Vagina (tissue), 2 donors: ENCODE data around the gene CAND2. TPM values are rescaled to one million over a fixed set of nuclear protein-coding genes. Genes with fewer than 3 reads are reported as not detected.

Experiments
- DNase-seq, 2 donors: peaks; one replicate each; pipeline ENCODE4 v3.0.0-alpha.2; 2017; ENCODE audit errors: extremely low spot score in 2 of 2
- H3K27ac ChIP-seq: fragments of 200-600 bp; sonication (generic); one replicate; pipeline ENCODE4 v1.5.1; 2019
- H3K27me3 ChIP-seq: fragments of 200-600 bp; sonication (generic); one replicate; pipeline ENCODE4 v1.5.1; 2019
- H3K36me3 ChIP-seq, 2 donors: fragments of 200-600 bp; sonication (generic); one replicate each; pipeline ENCODE4 v1.5.1; 2017 to 2019
- H3K4me1 ChIP-seq: fragments of 200-600 bp; sonication (generic); one replicate; pipeline ENCODE4 v1.5.1; 2019
- H3K4me3 ChIP-seq, 2 donors: fragments of 200-600 bp; sonication (generic); 1 replicate in 1 of 2; 2 replicates in 1 of 2; pipeline ENCODE4 v1.5.1; 2016 to 2019
- H3K9me3 ChIP-seq: fragments of 200-600 bp; sonication (generic); one replicate; pipeline ENCODE4 v1.5.1; 2019
- CTCF ChIP-seq, 3 experiments: fragments of 450-650 bp in 2 of 3; fragments of 200-600 bp in 1 of 3; sonication (generic) in 1 of 3; IDR thresholded peaks; one replicate each; pipeline ENCODE4 v1.5.1; 2017 to 2019; ENCODE audit warnings: antibody characterized with exemption in 3 of 3, mild to moderate bottlenecking in 2 of 3, moderate library complexity in 2 of 3
- POLR2A ChIP-seq, 2 donors: fragments of 450-650 bp; IDR thresholded peaks; one replicate each; pipeline ENCODE4 v1.6.1; 2017; ENCODE audit warnings: antibody characterized with exemption in 2 of 2, mild to moderate bottlenecking in 2 of 2, moderate library complexity in 2 of 2
- POLR2AphosphoS5 ChIP-seq, 2 donors: sonication (generic); formaldehyde crosslinking; IDR thresholded peaks; one replicate each; pipeline ENCODE4 v1.9.0; 2017; ENCODE audit warnings: antibody characterized with exemption in 2 of 2, mild to moderate bottlenecking in 2 of 2, low read depth in 1 of 2; ENCODE audit not compliant: insufficient read depth in 1 of 2
- intact Hi-C: fragments of 100-400 bp; cut with DNase I; formaldehyde crosslinking; loops from one replicate; pipeline ENCODE4 v1.15.1; 2023
- total RNA-seq: library from RNA; depleted of rRNA; stranded (reverse); fragments of >200 nt; gene quantifications from one replicate; pipeline ENCODE4 v1.2.3, GENCODE V29; 2016

The CAND2 gene
- total RNA-seq, 1 donor from 2014 or later, result 12.5 TPM

GRCh38 chr3:12756175-12756574 lies 40.3 kb upstream of the CAND2 start:
- H3K27ac ChIP-seq, result no peak overlapping the region
- TF ChIP-seq POLR2AphosphoS5 (IDR thresholded peaks at IDR 0.05; ENCODE audit: insufficient read depth in 1 of 2, low read depth in 1 of 2) (no peak), CTCF (IDR thresholded peaks at IDR 0.05) (no peak), POLR2A (IDR thresholded peaks at IDR 0.05) (no peak)
- intact Hi-C loops, result no loop called here
- no peaks in the 10 kb centered on the region for H3K9me3 ChIP-seq
- no peaks in the 10 kb centered on the region for H3K27me3 ChIP-seq
- no peak for DNase-seq
- no peaks in the 10 kb centered on the region for H3K36me3 ChIP-seq
- no peak overlapping the region for H3K4me3 ChIP-seq
- H3K4me1 ChIP-seq, result peaks cover 21% of the 10 kb centered on the region

- H3K27ac ChIP-seq, result no peak overlapping the region
These were observed 39.8 kb upstream of the CAND2 start for GRCh38 chr3:12756635-12757034.

GRCh38 chr3:12758025-12758781 lies 38.3 kb upstream of the CAND2 start:
- H3K36me3 ChIP-seq, result no peaks in the 10 kb centered on the region
- intact Hi-C loops, result no loop called here
- TF ChIP-seq POLR2AphosphoS5 (IDR thresholded peaks at IDR 0.05; ENCODE audit: insufficient read depth in 1 of 2, low read depth in 1 of 2) (peak in 1 of 2 donors; percentile 21), CTCF (IDR thresholded peaks at IDR 0.05) (no peak), POLR2A (IDR thresholded peaks at IDR 0.05) (no peak)
- DNase-seq, result no peak
- H3K4me1 ChIP-seq, result peaks cover 20% of the 10 kb centered on the region
- H3K27me3 ChIP-seq, result no peaks in the 10 kb centered on the region
- peak overlapping the region in 1 of 2 donors; percentile 36 for H3K4me3 ChIP-seq
- no peaks in the 10 kb centered on the region for H3K9me3 ChIP-seq
- peak overlapping the region; percentile 86 for H3K27ac ChIP-seq

More at GRCh38 chr3:12756635-12757034, 39.8 kb upstream of the CAND2 start:
- Histone ChIP-seq H3K36me3 (no peaks in the 10 kb centered on the region), H3K4me3 (peak overlapping the region in 1 of 2 donors; percentile 36), H3K4me1 (peaks cover 20% of the 10 kb centered on the region), H3K27me3 (no peaks in the 10 kb centered on the region), H3K9me3 (no peaks in the 10 kb centered on the region)
- intact Hi-C loops, result no loop called here
- DNase-seq, result no peak
- no peak for TF ChIP-seq POLR2AphosphoS5 (IDR thresholded peaks at IDR 0.05; ENCODE audit: insufficient read depth in 1 of 2, low read depth in 1 of 2)
- TF ChIP-seq POLR2A (IDR thresholded peaks at IDR 0.05), result no peak
- TF ChIP-seq CTCF (IDR thresholded peaks at IDR 0.05), result no peak

GRCh38 chr3:12759097-12759679 lies 37.3 kb upstream of the CAND2 start, which contains the start of gene TMEM40:
Gene TMEM40, minus strand, starts transcription at chr3:12759259. Its CDS starts 9,427 bp downstream, at chr3:12749832.
- peak within 1 kb of the TSS in 1 of 2 donors; percentile 36 for H3K4me3 ChIP-seq
- no peaks in the 10 kb centered on the region for H3K27me3 ChIP-seq
- no peaks in the 10 kb centered on the region for H3K9me3 ChIP-seq
- H3K36me3 ChIP-seq, result no peaks in the 10 kb centered on the region
- no peak for DNase-seq
- intact Hi-C loops, result no loop called here
- peaks cover 20% of the 10 kb centered on the region for H3K4me1 ChIP-seq
- no peak for TF ChIP-seq CTCF (IDR thresholded peaks at IDR 0.05)
- peak; percentile 50 to 70 for TF ChIP-seq POLR2AphosphoS5 (IDR thresholded peaks at IDR 0.05; ENCODE audit: insufficient read depth in 1 of 2, low read depth in 1 of 2)
- TF ChIP-seq POLR2A (IDR thresholded peaks at IDR 0.05), result no peak
- peak within 1 kb of the TSS; percentile 86 for H3K27ac ChIP-seq
